ENCODE measurements around the gene LAMA2.

The LAMA2 gene

DNA sequence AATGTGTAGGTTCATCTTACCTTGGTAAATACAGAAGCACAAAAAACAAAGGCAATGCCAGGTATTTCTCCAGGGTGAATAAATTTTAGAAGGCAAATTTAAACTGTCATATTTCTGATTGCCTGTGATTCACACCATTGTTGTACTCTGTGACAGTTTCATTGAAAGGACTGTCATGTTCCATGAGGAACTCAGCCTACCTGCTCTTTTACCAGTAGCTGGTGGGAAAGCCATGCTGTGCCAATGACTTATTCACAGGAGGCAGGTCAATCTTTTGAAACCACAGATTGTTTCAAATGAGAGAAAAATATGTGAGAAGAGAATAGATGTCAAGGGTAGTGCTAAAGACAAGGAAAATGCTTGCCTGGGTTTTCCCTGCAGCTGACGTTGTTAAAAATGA, 206.4 kb downstream of the LAMA2 start:
- no peak for DNase-seq

DNA sequence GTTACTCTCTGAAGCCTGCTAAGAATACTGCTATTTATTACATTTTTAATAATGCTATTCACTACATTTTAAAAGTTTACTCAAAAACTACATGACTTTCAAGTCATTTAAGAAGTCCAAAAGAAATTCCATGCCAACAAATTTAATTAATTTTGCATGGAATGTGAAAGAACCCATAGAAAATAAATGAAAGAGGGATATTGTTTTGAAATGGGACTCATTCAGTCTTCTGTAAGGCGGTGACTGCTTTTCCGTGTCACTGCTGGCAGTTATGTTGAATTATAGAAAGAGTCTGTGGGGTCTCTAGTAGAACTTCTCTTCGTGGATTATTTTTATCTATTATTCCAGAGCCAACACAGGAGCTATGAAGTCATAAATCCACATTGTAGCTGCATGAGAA, 211.2 kb downstream of the LAMA2 start:
- no peak for DNase-seq

DNA sequence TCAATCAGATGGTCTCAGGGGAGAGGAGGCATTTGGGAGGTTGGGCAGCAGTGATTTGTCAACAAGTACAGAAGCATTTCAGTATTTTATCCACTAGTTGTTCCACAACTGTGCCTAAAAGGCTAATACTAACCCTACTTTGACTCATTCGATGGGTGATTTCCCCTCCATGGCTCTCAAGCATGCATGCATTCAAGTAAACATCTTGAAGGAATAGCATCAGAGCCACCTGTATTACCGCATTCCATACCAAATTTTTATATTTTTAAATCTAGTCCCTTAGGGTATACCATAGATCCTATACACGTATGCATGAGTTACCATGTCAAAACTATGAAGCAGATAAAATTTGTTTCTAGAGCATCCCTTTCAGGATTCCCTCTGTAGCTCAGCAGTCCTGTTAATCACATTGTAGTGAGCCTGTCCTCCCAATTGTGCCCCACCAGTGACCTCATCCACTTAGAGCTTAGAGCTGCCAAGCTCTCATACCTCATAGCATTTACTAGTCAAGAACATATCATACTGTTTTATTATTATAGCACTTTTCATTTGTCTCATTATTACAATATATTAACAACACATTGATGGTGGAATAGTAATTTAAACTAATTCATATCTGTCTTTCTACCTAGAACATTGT, 213.8 kb downstream of the LAMA2 start:
- DNase-seq, result no peak

DNA sequence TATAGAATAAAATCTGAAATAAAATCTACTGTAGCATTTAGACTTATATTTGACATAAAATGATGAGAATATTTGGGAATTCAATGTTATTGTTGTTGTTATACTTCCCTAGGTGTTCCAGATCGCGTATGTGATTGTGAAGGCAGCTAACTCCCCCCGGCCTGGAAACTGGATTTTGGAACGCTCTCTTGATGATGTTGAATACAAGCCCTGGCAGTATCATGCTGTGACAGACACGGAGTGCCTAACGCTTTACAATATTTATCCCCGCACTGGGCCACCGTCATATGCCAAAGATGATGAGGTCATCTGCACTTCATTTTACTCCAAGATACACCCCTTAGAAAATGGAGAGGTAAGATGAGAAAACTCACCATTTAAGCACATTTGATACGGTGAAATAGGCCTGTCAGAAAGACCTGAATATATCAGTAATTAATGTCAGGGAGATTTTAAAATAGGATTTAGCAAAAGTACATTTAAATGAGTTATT, 215.2 kb downstream of the LAMA2 start:
- no peak for DNase-seq

DNA sequence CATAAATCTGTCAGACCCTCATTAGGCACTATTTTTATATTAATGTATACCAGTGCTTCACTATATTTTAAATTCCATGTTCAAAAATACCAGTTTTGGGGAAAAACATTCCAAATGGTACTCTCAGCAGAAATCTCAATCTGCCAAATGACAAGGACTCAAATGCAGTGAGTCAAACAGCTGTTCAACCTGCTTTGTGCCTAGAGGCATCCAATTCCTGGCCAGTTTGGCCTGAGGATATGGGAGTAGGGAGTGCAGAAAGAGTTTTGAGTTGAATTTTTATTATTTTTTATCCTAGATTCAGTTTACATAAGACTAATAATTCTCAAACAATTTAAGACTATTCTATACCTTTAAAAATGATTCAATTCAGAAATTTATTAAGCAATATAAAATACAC, 216.8 kb downstream of the LAMA2 start:
- DNase-seq, result no peak

DNA sequence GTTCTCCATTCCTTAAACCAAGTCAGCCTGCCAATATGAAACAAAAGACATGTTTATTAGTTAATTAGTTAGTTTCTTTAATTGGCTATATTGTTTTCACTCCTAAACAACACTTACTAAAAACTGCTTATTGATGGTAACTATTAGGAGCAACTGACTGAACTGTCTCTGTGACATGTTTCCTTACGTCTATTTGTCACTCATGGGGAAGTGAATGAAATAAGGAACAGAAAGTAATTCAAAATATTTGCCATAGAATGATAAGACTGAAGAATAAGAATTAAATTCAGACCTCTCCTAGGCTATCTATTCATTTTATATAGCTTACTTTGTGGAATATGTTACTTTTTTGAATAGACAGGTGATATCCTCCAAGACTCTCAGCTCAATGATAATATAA, 217.2 kb downstream of the LAMA2 start:
- DNase-seq, result no peak

DNA sequence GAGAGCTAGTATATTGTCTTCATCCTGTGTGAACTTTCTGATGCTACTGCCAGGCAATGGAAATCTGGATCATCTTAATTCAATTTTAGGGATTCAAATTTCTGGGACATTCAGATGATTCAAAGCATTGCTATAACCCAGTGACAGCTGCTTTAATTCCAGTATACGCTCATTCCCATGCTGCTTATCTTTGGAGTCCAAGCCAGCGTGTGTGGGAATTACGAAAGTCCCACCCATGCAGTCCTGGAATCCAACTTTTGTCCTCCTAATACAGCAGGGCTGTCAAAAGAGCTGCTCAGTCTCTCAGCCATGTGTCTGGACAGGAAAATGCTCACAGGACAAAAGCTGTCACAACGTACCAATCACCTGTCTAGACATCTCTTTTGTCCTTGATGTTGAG, 219.8 kb downstream of the LAMA2 start:
- DNase-seq, result no peak

DNA sequence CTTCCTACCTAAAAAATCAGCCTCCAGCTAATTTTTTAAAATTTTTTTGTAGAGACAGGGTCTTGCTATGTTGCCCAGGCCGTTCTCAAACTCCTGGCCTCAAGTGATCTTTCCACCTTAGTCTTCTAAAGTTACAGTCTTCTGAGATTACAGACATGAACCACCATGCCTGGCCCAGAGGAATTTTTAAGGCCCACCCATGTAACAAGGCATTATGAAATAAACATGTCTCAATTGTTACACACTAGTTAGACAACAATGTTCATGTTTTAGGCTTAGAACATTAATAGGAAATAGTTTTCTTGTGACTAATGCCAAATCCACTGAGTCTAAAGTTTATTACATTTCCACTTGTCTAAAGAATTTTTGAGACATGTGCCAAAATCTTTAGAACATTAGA, 221.2 kb downstream of the LAMA2 start:
- DNase-seq, result no peak

DNA sequence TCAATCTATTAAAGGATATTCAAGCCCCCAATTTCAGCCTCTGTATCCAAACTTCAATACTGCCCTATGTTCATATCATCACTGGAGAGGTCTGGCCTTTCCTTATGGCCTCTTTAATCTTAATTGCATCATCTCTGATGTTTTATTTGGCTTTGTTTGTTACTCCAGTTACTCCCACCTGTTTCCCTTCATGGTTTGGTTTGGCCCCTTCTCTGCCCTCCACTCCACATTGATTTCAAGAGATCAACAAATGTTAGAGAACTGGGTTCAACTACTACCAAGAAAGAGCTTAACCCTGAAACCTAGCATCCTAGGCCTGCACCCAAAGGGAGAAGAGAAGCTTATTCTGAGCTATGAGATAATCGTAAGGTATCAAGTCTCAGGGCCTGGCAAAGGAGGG, 221.6 kb downstream of the LAMA2 start:
- DNase-seq, result no peak

DNA sequence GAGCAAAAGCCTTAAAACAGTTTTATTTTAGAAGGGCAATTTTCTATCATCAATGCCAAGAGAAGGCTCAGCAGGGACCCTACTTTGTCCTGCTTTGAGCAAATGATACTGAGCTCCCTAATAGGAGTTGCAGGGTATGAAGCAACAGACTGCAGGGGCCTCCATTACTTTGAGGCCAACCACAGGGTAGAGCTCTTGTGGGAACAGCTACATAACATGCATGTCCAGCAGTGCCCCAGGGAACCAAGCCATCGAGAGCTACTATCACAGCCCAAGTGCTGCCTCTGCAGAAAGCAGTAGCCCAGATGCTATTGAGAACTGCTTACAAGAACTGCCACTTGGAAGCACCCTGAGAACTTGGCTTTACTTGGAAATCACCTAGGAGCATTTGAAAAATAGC, 222.1 kb downstream of the LAMA2 start:
- DNase-seq, result no peak

DNA sequence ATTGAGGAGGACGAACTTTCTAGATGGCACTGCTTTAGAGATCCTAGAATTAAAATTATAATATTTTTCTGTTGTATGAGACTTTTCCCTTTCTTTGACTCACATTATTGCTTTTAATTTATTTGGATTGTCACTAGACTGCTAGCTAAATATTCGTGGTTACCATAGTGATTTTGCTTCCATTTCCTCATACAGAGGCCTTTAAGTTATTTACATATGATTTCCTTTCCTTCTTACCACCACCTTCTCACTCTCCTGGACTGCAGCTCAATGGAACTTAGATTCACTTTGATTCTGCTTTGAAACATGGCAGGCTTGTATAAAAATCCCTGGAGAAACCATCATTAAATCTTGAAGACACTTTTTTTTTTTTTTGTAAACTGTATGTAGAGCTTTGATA, 222.9 kb downstream of the LAMA2 start:
- DNase-seq, result no peak

DNA sequence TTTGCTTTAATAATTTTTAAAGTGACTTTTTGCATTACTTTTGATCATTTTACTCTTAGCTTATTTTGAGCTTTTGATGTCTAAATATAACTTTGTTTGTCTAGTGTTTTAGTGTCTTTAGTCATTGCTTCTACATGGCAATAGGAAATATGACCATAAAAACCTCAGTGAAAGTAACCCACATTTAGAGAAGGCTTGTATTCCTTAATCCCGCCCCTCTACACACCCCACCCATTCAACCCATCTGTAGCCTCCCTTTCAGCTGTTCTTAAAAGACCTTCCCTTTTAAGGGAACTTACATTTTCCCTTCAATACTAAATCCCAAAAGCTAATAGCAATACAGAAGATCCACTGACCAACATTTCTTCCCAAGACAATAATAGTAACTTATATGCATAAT, 225.4 kb downstream of the LAMA2 start:
- no peak for DNase-seq

DNA sequence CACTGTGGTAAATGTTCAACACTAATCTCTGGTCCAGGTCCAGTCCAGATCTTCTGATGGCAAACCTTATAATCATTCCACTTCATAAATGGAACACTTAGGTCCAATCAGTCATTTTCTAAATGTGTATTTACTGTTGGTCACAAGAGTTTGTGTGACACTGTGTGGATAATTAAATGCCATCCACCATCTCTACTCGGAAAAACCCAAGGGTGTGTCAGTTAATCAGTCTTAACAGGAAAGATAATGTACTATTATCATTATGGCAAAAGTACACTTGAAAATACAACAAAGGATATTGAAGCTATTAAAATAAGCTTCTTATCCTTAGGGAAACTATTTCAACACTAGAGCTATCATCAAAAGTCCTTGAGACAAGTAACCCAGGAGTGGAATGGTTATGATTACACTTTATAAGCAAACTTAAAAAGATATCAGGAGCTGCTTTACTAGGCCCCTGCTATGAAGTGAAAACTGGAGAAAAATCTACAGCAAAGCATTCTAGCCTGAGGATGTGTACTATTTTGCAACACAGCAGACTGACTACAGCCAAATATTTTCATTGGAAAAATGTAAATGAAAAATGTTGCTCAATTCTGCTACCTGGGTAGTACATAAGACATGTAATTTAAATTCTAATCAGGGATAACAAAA, 227.9 kb downstream of the LAMA2 start:
- no peak for DNase-seq

DNA sequence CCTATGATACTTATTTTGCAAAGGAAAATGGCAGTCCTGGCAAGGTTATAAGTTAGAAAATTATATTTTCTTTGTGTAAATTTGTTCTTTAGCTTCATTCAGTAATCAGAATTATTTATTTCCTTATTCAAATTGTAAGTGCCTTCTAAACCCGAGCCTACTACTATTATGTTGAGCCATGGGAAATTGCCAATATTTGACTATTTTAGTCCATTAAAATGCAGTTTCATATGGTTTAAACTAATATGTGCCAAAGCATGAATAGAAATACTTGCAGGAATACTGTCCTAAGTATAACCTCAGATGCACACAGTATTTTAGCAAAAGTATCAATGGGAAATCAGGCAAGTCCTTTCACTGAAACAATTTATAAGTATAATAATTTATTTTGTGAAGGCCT, 228.4 kb downstream of the LAMA2 start:
- no peak for DNase-seq

DNA sequence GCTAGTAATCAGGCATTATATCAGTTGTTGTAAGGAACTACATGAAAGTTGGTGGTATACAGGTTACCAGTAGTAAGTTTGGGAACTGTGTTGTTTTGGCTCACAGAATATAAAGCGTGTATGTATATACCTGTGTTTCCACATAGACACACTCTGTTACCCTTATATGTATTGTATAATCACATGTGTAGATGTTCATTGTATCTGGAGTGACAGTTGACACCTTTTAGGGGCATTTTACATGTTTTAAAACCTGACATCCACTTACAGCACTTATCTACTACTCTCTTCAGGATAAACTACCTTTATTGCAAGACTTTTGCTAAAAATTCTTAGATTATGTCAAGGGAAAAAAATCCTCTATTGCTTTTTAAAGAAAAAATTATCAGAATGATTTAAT, 228.9 kb downstream of the LAMA2 start:
- no peak for DNase-seq

DNA sequence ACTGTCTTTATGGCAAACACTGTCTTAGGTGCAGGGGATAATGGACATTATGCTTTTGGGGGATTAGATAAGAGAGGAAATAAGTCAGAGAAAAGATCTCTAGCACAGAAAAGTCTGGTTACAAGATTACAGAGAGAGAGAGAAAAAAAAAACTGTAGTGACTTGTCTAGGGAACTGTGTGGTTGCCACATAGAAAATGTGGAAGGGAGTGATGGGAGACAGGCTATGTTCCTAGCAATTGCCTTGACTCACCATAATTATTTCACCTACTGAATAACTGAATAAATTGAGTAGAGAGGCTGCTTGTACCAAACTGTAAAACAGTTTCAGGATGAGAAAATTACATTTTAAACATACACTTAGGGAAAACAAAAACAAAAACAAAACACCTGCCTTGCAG, 229.7 kb downstream of the LAMA2 start:
- no peak for DNase-seq

DNA sequence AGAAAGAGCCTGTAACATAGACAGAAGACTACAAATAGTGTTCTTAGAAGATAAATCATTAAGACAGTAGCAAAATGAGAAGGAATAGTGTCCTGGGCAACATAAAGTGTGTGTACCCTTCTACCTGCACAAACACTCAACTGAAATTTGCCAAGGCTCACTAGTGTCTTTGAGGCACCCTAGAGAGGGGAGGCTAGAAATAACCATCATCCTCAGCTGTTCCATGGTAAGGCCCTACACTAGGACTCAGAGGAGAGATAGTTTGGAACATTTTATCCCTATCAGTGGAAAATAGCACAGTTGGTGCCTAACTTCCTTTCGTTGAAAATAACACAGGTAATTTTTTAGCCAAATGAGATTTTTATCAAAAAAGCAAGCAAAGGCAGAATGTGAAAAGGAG, 230.7 kb downstream of the LAMA2 start:
- no peak for DNase-seq

DNA sequence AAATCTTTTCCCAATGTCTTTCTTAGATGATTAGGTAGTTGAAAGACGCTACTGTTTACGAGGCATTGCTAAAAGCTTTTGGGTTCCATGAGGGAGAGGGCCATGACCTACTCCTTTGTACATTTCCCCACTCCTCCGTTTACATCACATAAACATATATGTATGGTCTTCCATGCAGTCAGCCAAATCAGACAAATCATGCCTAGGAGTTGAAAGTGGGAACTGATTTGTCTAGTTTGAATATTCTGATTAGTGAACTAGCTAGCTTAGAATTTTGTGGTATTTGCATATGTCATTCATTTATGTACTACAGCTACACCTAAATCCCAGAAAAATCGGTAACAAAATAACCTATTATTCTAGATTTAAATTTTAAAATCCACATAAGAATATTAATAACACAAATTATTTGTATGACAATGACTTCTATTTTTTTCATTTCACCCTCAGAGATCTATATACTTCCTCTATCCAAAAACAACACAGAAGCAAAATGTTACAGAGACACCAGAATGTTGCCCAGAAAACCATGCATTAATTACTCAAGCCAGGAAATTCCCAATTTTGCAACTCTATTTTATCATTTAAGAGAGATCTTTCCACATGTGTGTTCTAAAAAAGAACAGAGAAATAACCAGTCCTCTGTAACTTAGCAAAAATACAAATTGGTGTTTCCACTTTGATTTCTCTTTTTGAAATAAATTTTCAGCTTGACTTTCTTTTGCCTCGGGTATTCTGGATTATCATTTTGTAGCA, 231.9 kb downstream of the LAMA2 start:
- DNase-seq, result no peak

DNA sequence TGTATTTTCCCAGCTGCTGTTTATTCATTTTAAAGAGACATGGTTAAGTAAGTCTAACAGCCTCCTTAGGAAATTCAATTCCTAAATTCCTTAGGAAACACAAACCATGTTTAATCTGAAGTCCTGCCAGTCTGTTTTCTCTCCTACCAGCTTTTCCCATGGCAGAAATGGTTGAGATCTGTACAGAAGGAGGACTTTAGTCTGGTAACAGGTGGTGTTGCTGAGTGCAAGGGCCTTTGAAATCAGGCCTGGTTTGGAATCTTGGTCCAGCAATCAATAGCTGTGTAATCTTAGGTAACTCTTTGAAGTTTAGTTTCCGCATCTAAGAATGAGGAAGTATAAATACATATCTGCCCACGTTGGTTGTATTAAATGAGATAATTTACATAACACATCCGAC, 232.5 kb downstream of the LAMA2 start:
- DNase-seq, result no peak

DNA sequence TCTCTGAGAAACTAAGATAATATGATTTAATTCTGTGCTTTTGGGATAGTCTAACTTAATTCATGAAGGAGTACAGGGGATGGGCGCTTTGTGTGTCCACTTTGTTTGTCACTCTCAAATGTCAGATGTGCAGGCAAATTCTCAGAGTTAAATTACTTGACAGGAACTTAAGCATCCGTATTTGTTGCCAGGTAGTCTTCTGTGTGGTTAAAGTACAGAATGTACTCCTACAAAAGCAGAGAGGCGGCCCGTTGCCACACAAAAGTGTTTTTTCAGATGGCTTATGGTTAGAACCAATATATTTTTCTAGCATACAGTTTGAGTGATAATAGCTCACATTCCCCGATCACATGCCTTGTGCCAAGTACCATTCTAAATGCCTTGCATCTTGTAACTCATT, 234.4 kb downstream of the LAMA2 start:
- no peak for DNase-seq

DNA sequence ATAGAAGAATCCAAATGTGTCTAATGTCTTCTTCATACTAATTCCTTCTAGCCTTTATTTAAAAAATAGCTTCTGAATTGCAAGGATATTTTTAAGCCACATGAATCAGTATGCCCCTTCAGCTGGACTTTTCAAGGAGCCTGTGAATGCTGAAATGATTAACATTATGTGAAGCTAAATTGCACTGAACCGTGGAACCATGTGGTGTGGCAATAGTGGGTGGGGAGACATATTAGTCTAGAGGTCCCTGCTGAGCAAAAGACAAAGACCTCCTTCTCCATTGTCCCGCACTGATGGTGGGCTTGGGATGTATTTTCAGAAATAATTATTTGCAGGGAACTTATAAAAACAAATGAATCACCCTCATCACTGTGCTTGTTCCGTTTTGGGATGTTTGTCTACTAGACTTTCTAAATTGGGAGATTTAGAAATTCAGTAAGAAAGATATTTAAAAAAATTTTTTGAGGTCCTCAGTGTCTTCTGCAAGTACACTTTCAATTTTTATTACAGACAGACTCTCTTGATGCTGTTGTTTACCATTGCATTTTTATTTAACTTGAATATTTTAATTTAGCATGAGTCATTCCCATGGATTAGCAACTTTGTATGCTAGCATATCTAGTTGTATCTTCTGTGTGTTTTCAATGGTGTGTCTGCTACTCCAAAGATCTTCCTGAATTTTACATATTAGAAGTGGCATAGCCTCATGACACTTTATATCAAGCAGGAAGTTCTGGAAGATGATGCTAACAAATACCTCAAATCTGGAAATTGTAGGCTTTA, 238.1 kb downstream of the LAMA2 start:
- DNase-seq, result no peak

DNA sequence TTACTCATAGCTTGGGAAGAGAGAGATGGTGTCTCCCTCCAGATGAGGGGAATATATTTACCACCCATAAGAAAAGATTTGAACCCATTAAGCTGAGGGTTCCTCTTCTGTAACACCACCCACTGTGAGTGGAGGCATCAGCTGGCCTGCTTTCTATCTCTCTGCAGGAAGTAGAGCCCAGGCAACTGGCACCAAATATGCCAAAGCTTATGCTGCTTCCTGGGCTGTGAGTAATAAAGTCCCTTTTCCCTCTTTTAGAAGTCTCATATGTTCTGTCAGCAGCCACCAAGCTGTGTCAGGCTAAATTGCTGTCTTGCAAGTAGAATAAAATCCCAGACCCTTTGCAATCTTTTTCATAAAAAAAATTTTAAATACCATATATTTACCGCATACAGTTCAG, 241.4 kb downstream of the LAMA2 start:
- no peak for DNase-seq

DNA sequence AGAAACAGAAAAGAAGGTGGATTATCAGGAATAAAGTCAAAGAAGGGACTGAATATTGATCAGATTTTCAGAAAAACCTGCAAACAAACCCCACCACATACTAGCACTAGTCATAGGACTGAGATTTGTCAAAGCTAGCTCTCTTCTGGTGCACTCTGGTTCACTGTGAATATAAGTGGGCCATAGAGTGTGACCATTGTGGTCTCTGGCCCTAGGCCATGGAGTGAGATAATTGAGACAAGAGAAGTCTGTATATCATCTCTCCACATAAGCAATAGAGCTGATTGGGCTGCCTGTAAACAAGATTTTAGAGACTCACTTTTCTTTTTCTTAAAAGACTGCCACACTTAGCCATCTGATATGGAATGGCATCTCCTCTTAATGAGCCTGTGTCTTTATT, 247.2 kb downstream of the LAMA2 start:
- no peak for DNase-seq
